ENCODE results near the gene GLYATL2. TPM values are rescaled to one million over a fixed set of nuclear protein-coding genes. Genes with fewer than 3 reads are reported as not detected.

Gene GLYATL2
- polyA plus RNA-seq, 3 donors, result 1.9 to 3.1 (median 1.9) TPM

- no peak for DNase-seq
Measured at GRCh38 chr11:58807343-58807742, 37.2 kb downstream of the GLYATL2 start.

- no peak for DNase-seq
Measured at GRCh38 chr11:58805065-58805464, 39.4 kb downstream of the GLYATL2 start.

GRCh38 chr11:58801974-58802545, 42.4 kb downstream of the GLYATL2 start:
- no peak for DNase-seq

- DNase-seq, result no peak
Measured at GRCh38 chr11:58801302-58801701, 43.2 kb downstream of the GLYATL2 start.

GRCh38 chr11:58796333-58796732, 48.2 kb downstream of the GLYATL2 start:
- DNase-seq, result no peak

GRCh38 chr11:58788355-58789023, 56.0 kb downstream of the GLYATL2 start:
- DNase-seq, result peak; percentile 23

GRCh38 chr11:58787903-58788302, 56.6 kb downstream of the GLYATL2 start:
- no peak for DNase-seq

GRCh38 chr11:58786693-58787092, 57.8 kb downstream of the GLYATL2 start:
- no peak for DNase-seq

GRCh38 chr11:58784995-58785394, 59.5 kb downstream of the GLYATL2 start:
- no peak for DNase-seq

Other genes with a start within 250 kb of the GLYATL2 start
- 1 to 10 TPM in 2 of 3 donors, under 1 TPM in 1; 0.88 to 1.6 (median 1.6) TPM for gene CNTF, start 222.0 kb downstream of the GLYATL2 start, polyA plus RNA-seq (ENCODE audit: insufficient read length in 3 of 3)
- gene GLYAT, start 112.8 kb downstream of the GLYATL2 start, polyA plus RNA-seq (ENCODE audit: insufficient read length in 3 of 3), result 100 to 1,000 TPM; 157 to 174 (median 172) TPM
- 100 to 1,000 TPM; 161 to 182 (median 182) TPM for gene GLYATL1, start 94.8 kb upstream of the GLYATL2 start, polyA plus RNA-seq (ENCODE audit: insufficient read length in 3 of 3)
- under 1 TPM in 2 of 3 donors, not detected in 1; 0.10 to 0.34 TPM for gene GLYATL1B, start 241.6 kb upstream of the GLYATL2 start, polyA plus RNA-seq (ENCODE audit: insufficient read length in 3 of 3)